Measurements from ENCODE around the gene CD164. TPM values are rescaled to one million over a fixed set of nuclear protein-coding genes. Genes with fewer than 3 reads are reported as not detected.

Gene CD164
- total and polyA plus RNA-seq, 4 donors = 81.0 to 364 (median 150) TPM

- DNase-seq (ENCODE audit: low read depth in 4 of 6, low spot score in 6 of 6) = peak in 1 of 6 donors; percentile 67
- peaks cover 4% of the 10 kb centered on the region for H3K4me1 ChIP-seq (ENCODE audit: control insufficient read depth, insufficient read depth, low read length)
- no peaks in the 10 kb centered on the region for H3K27me3 ChIP-seq (ENCODE audit: control insufficient read depth, insufficient read depth, low read length)
- no peaks in the 10 kb centered on the region for H3K36me3 ChIP-seq (ENCODE audit: control insufficient read depth, insufficient read depth, low read length)
- no peak overlapping the region for H3K4me3 ChIP-seq (ENCODE audit: low read depth, low read length)
- no peak overlapping the region for H3K27ac ChIP-seq (ENCODE audit: low read depth, low read length)
- no peaks in the 10 kb centered on the region for H3K9me3 ChIP-seq (ENCODE audit: control insufficient read depth, insufficient read depth, low read length)
- 91% methylated on average over 4 of the region's 5 CpGs for WGBS (ENCODE audit: insufficient coverage)
Measured at GRCh38 chr6:109323241-109323640, 59.0 kb downstream of the CD164 start.

GRCh38 chr6:109322825-109323224 is 59.4 kb downstream of the CD164 start:
- Histone ChIP-seq H3K27me3 (ENCODE audit: control insufficient read depth, insufficient read depth, low read length) (no peaks in the 10 kb centered on the region), H3K36me3 (ENCODE audit: control insufficient read depth, insufficient read depth, low read length) (no peaks in the 10 kb centered on the region), H3K27ac (ENCODE audit: low read depth, low read length) (no peak overlapping the region), H3K4me3 (ENCODE audit: low read depth, low read length) (no peak overlapping the region), H3K4me1 (ENCODE audit: control insufficient read depth, insufficient read depth, low read length) (peaks cover 5% of the 10 kb centered on the region), H3K9me3 (ENCODE audit: control insufficient read depth, insufficient read depth, low read length) (no peaks in the 10 kb centered on the region)
- DNase-seq (ENCODE audit: low read depth in 4 of 6, low spot score in 6 of 6) = no peak
- WGBS (ENCODE audit: insufficient coverage) = 29% methylated on average over 1 of the region's 2 CpGs

- Histone ChIP-seq H3K4me1 (ENCODE audit: control insufficient read depth, insufficient read depth, low read length) (peaks cover 8% of the 10 kb centered on the region), H3K27ac (ENCODE audit: low read depth, low read length) (no peak overlapping the region), H3K9me3 (ENCODE audit: control insufficient read depth, insufficient read depth, low read length) (no peaks in the 10 kb centered on the region), H3K27me3 (ENCODE audit: control insufficient read depth, insufficient read depth, low read length) (no peaks in the 10 kb centered on the region), H3K36me3 (ENCODE audit: control insufficient read depth, insufficient read depth, low read length) (no peaks in the 10 kb centered on the region), H3K4me3 (ENCODE audit: low read depth, low read length) (no peak overlapping the region)
- 95% methylated on average over 3 of the region's 8 CpGs for WGBS (ENCODE audit: insufficient coverage)
- DNase-seq (ENCODE audit: low read depth in 4 of 6, low spot score in 6 of 6) = no peak
Measured at GRCh38 chr6:109321752-109322151, 60.5 kb downstream of the CD164 start.

GRCh38 chr6:109320072-109320471 is 62.2 kb downstream of the CD164 start:
- Histone ChIP-seq H3K27me3 (ENCODE audit: control insufficient read depth, insufficient read depth, low read length) (no peaks in the 10 kb centered on the region), H3K4me3 (ENCODE audit: low read depth, low read length) (no peak overlapping the region), H3K36me3 (ENCODE audit: control insufficient read depth, insufficient read depth, low read length) (no peaks in the 10 kb centered on the region), H3K4me1 (ENCODE audit: control insufficient read depth, insufficient read depth, low read length) (peaks cover 8% of the 10 kb centered on the region), H3K9me3 (ENCODE audit: control insufficient read depth, insufficient read depth, low read length) (no peaks in the 10 kb centered on the region), H3K27ac (ENCODE audit: low read depth, low read length) (no peak overlapping the region)
- WGBS (ENCODE audit: insufficient coverage) = 92% methylated on average over 1 of the region's 2 CpGs
- DNase-seq (ENCODE audit: low read depth in 4 of 6, low spot score in 6 of 6) = no peak

GRCh38 chr6:109318328-109318876 is 63.9 kb downstream of the CD164 start:
- Histone ChIP-seq H3K27ac (ENCODE audit: low read depth, low read length) (no peak overlapping the region), H3K4me1 (ENCODE audit: control insufficient read depth, insufficient read depth, low read length) (peaks cover 8% of the 10 kb centered on the region), H3K4me3 (ENCODE audit: low read depth, low read length) (no peak overlapping the region), H3K36me3 (ENCODE audit: control insufficient read depth, insufficient read depth, low read length) (no peaks in the 10 kb centered on the region), H3K9me3 (ENCODE audit: control insufficient read depth, insufficient read depth, low read length) (no peaks in the 10 kb centered on the region), H3K27me3 (ENCODE audit: control insufficient read depth, insufficient read depth, low read length) (no peaks in the 10 kb centered on the region)
- peak in 5 of 6 donors; percentile 15 to 71 (median 20) for DNase-seq (ENCODE audit: low read depth in 4 of 6, low spot score in 6 of 6)
- 33% methylated on average over 1 of the region's 11 CpGs for WGBS (ENCODE audit: insufficient coverage)

- Histone ChIP-seq H3K9me3 (ENCODE audit: control insufficient read depth, insufficient read depth, low read length) (no peaks in the 10 kb centered on the region), H3K27ac (ENCODE audit: low read depth, low read length) (no peak overlapping the region)
- WGBS (ENCODE audit: insufficient coverage) = no CpG with 5 or more reads among the region's 5 CpGs
Measured at GRCh38 chr6:109316909-109317308, 65.4 kb downstream of the CD164 start.

More at GRCh38 chr6:109316909-109317308, 65.4 kb downstream of the CD164 start:
- no peaks in the 10 kb centered on the region for H3K36me3 ChIP-seq (ENCODE audit: control insufficient read depth, insufficient read depth, low read length)
- DNase-seq (ENCODE audit: low read depth in 4 of 6, low spot score in 6 of 6) = no peak
- no peak overlapping the region for H3K4me3 ChIP-seq (ENCODE audit: low read depth, low read length)
- no peaks in the 10 kb centered on the region for H3K27me3 ChIP-seq (ENCODE audit: control insufficient read depth, insufficient read depth, low read length)
- peaks cover 8% of the 10 kb centered on the region for H3K4me1 ChIP-seq (ENCODE audit: control insufficient read depth, insufficient read depth, low read length)

Other genes starting within 250 kb of the CD164 start
- gene PPIL6, start 58.2 kb upstream of the CD164 start, total RNA-seq = 10 to 100 TPM; 15.1 to 15.3 TPM
- 10 to 100 TPM; 12.8 to 17.0 TPM for gene PPIL6, start 58.2 kb upstream of the CD164 start, polyA plus RNA-seq (ENCODE audit: insufficient read length in 2 of 2)
- gene SMPD2, start 58.3 kb upstream of the CD164 start, total RNA-seq = 10 to 100 TPM in 1 of 2 donors, 1 to 10 TPM in 1; 4.9 to 16.4 TPM
- 1 to 10 TPM; 6.9 to 9.7 TPM for gene SMPD2, start 58.3 kb upstream of the CD164 start, polyA plus RNA-seq (ENCODE audit: insufficient read length in 2 of 2)
- gene MICAL1, start 73.3 kb upstream of the CD164 start, total RNA-seq = 10 to 100 TPM; 13.5 to 18.8 TPM
- 10 to 100 TPM; 35.0 to 49.5 TPM for gene MICAL1, start 73.3 kb upstream of the CD164 start, polyA plus RNA-seq (ENCODE audit: insufficient read length in 2 of 2)
- gene ZBTB24, start 100.8 kb upstream of the CD164 start, total RNA-seq = 10 to 100 TPM in 1 of 2 donors, 1 to 10 TPM in 1; 7.6 to 10.7 TPM
- gene ZBTB24, start 100.8 kb upstream of the CD164 start, polyA plus RNA-seq (ENCODE audit: insufficient read length in 2 of 2) = 1 to 10 TPM; 6.5 to 7.1 TPM